GM08714 (cell line): ENCODE data around the gene LHX4.
"Not testable (repeated sequence)": the region's sequence is repeated elsewhere in the genome, so short reads cannot be mapped to it uniquely, and the experiment has no call there.

Source experiments
- H3K4me3 ChIP-seq: fragments of 200-500 bp; sonication (Bioruptor generic); 2 replicates; pipeline ENCODE4 v1.5.1; 2014; ENCODE audit warnings: mild to moderate bottlenecking, low read length, inconsistent platforms
- ZNF274 ChIP-seq: IDR thresholded peaks from 2 replicates; pipeline ENCODE4 v1.6.1; 2012; ENCODE audit warnings: mild to moderate bottlenecking, low read depth, low read length

The LHX4 gene

DNA sequence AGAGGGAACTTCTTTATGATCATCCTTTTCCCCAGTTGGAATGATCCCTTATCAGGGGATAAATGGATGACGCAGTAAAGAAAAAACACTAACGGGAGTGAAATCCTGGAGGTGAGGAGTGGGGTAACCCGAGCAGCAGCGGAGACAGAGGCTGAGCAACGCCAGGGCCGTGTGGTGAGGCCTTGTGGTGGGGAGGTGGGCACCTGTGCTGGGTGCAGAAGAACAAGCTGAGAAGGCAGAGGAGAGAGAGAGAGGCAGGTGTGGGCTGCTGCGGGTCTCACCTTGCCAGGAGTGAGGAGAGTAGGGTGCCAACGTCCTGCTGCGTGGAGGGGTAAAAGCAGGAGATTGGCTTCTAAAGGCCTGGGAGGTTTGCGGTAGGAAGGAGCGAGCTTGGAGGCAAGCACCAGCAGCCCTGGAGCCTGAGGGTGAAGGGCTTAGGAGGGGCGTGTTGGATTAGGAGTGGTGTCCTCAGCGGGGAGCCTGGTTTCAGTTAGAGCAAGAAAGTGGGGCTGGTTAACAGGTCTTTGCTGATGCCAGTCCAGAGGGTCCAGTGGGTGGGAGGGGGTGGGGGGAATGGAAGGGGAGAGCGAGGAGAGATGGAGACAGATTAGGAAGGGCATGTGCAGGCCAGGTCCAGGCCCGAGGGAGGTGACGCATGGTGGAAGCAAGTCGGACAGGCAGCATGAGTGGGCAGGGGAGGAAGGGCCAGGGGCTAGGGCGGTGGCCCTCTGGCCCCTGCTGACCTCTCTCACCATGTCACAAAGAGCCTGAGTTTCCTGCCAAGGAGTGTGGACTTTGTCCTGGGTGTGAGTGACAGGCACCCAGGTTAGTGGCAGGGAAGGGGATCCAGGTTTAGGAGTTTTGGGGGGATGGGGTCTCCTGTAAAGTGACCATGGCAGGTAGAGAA is 36.7 kb upstream of the LHX4 start:
- TF ChIP-seq ZNF274: no peak
- no peak overlapping the region for H3K4me3 ChIP-seq

- TF ChIP-seq ZNF274: no peak
- no peak overlapping the region for H3K4me3 ChIP-seq
Observed at GRCh38 chr1:180194048-180194425, 36.0 kb upstream of the LHX4 start.

DNA sequence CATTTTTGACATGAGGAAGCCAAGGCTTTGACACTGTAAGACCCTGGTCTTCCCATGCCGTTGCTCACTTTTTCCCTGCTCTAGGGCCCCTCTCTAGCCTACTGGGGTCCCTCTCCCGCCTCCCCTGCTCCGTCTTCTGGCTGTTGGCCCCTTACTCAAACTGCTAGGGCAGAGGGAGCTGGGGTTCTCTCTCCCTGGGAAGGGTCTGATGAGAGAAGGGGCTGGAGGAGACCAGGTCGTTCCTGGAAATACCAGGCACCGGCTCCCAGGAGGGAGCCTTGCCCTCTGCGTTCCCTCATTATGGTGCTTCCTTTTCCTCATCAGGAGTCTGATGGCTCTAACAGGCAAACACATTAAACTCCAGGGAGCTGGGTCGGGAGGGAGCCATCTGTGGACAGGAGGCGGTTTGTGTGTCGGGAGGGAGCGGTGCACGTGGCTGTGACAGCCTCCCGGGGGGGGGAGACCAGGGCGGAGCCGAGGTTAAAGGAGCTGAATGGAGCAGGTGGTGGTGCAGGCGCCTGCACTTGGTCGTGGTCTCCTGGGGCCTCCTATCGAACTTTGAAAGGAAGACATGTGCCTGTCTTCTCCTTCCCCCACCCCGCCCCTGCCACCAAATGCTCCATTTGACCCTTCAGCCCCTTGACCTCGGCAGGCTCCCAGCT is 35.4 kb upstream of the LHX4 start:
- no peak overlapping the region for H3K4me3 ChIP-seq
- no peak for TF ChIP-seq ZNF274

DNA sequence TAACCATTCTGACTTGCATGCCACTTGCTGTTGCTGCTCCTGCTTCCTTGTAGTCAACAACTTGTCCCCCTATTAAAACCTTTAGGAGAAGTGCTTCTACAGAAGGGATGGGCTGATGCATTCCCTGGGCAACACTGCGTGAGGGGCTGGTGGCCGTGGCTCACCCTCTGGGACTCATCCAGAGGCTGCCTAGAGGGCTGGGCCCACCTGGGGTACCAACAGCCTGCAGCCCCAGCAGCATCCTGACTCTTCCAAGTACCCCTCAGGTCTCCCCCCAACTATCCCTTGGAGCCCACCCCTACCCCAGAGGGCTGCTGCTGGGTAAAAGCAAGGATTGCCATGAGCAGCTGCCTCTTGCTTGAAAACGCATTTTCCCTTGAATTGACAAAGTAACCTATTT is 34.7 kb upstream of the LHX4 start:
- H3K4me3 ChIP-seq: no peak overlapping the region
- TF ChIP-seq ZNF274: no peak

DNA sequence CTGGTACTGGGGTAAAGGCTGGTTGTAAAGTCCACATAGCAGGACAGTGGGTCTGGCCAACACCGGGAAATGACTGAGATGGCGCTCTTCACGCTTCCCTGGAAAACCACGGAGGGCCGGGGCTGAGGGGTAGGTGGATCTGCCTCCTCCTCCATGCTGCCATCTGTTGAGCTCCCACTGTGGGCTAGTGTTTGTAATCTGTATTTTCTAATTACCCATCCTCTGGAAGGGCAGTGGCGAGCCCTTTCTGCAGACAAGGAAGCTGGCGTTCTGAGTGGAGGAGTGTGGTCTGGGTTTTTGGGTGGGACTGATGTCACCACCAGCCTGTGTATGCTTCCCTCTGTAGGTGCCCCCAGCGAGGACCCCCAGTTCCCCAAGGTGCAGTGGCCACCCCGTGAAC is 34.1 kb upstream of the LHX4 start:
- H3K4me3 ChIP-seq: no peak overlapping the region
- no peak for TF ChIP-seq ZNF274

DNA sequence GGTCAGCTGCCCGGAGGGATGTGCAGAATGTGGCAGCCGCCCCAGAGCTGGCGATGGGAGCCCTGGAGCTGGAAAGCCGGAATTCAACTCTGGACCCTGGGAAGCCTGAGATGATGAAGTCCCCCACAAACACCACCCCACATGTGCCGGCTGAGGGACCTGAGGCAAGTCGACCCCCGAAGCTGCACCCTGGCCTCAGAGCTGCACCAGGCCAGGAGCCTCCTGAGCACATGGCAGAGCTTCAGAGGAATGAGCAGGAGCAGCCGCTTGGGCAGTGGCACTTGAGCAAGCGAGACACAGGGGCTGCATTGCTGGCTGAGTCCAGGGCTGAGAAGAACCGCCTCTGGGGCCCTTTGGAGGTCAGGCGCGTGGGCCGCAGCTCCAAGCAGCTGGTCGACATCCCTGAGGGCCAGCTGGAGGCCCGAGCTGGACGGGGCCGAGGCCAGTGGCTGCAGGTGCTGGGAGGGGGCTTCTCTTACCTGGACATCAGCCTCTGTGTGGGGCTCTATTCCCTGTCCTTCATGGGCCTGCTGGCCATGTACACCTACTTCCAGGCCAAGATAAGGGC is 33.5 kb upstream of the LHX4 start:
- no peak overlapping the region for H3K4me3 ChIP-seq
- no peak for TF ChIP-seq ZNF274

GRCh38 chr1:180197231-180197630 is 32.8 kb upstream of the LHX4 start:
- no peak overlapping the region for H3K4me3 ChIP-seq
- no peak for TF ChIP-seq ZNF274

GRCh38 chr1:180198196-180198595 is 31.9 kb upstream of the LHX4 start:
- H3K4me3 ChIP-seq: no peak overlapping the region
- TF ChIP-seq ZNF274: no peak

GRCh38 chr1:180198611-180199010 is 31.5 kb upstream of the LHX4 start:
- no peak overlapping the region for H3K4me3 ChIP-seq
- TF ChIP-seq ZNF274: no peak

GRCh38 chr1:180199018-180199417 is 31.0 kb upstream of the LHX4 start:
- no peak for TF ChIP-seq ZNF274
- H3K4me3 ChIP-seq: no peak overlapping the region

GRCh38 chr1:180201451-180202200 is 28.4 kb upstream of the LHX4 start:
- H3K4me3 ChIP-seq: no peak overlapping the region
- no peak for TF ChIP-seq ZNF274

GRCh38 chr1:180202588-180202987 is 27.5 kb upstream of the LHX4 start:
- not testable (repeated sequence) for H3K4me3 ChIP-seq

DNA sequence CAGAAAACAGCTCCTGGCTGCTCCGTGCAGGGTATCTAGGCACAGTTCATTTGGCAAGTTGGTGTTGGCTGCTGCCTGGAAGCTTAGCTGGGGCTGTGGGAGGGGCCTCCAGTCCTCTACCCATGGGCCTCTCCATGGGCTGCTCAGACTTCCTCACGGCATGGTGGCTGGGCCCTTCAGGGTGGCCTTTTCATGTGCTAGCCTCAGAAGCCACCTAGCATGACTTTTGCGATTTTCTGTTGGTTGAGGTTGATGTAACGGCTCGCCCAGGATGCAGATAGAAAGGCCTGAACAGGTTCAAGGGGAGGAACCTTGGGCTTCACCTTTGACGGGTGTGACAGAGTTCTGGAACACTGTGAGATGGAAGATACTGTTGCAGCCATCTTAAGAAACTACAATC is 25.8 kb upstream of the LHX4 start:
- TF ChIP-seq ZNF274: no peak
- H3K4me3 ChIP-seq: no peak overlapping the region

DNA sequence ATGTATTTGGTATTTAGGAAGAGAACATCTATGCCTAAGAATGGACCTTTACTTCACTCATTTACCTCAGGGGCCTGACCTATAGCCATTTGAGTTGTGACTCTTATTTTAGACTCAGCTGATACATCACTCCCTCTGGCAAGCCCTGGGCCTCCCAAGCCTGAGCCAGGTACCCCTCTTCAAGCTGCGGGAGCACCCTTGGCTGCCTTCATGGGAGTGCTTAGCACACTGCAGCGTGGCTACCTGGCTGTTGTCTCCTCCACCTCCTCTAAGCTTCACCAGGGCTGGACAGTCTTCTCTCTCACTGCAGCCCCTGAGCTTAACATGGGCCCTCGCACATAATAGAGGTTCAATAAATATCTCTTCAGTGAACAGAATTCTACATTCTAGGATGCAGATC is 23.5 kb upstream of the LHX4 start:
- no peak overlapping the region for H3K4me3 ChIP-seq
- no peak for TF ChIP-seq ZNF274
